Uterus (tissue), 4 donors: ENCODE measurements around the gene ZNF205. TPM values are rescaled to one million over a fixed set of nuclear protein-coding genes. Genes with fewer than 3 reads are reported as not detected.

ENCODE experiments used
- DNase-seq, 2 donors: peaks; one replicate each; pipeline ENCODE4 v3.0.0-alpha.2; 2019 to 2020
- H3K27ac ChIP-seq, 2 donors: fragments of 200-600 bp; sonication (generic); 1 replicate in 1 of 2; 2 replicates in 1 of 2; pipeline ENCODE4 v1.5.1; 2016 to 2018
- H3K27me3 ChIP-seq, 2 donors: fragments of 200-600 bp; sonication (generic); one replicate each; pipeline ENCODE4 v1.5.1; 2018 to 2019; ENCODE audit warnings: control low read depth in 1 of 2
- H3K36me3 ChIP-seq, 2 donors: fragments of 200-600 bp; sonication (generic); one replicate each; pipeline ENCODE4 v1.5.1; 2019; ENCODE audit warnings: control low read depth in 1 of 2
- H3K4me1 ChIP-seq, 2 donors: fragments of 200-600 bp; sonication (generic); one replicate each; pipeline ENCODE4 v1.5.1; 2018 to 2019; ENCODE audit warnings: control low read depth in 1 of 2
- H3K4me3 ChIP-seq, 2 donors: fragments of 200-600 bp; sonication (generic); 1 replicate in 1 of 2; 2 replicates in 1 of 2; pipeline ENCODE4 v1.5.1; 2018 to 2019; ENCODE audit warnings: mild to moderate bottlenecking in 1 of 2
- H3K9me3 ChIP-seq, 2 donors: fragments of 200-600 bp; sonication (generic); one replicate each; pipeline ENCODE4 v1.5.1; 2019; ENCODE audit warnings: control low read depth in 1 of 2
- POLR2A ChIP-seq, 2 donors: fragments of 450-650 bp; IDR thresholded peaks; one replicate each; pipeline ENCODE4 v1.6.1; 2016; ENCODE audit warnings: antibody characterized with exemption in 2 of 2, mild to moderate bottlenecking in 1 of 2, moderate library complexity in 1 of 2
- intact Hi-C: fragments of 100-400 bp; cut with DNase I; formaldehyde crosslinking; loops from one replicate; pipeline ENCODE4 v1.15.1; 2023; ENCODE audit warnings: low total_unique reads
- total RNA-seq, 4 donors: library from RNA; depleted of rRNA in 3 of 4; stranded (reverse); fragments of >200 nt in 3 of 4; gene quantifications; one replicate each; pipeline versions ENCODE4 v1.1.0 to v1.2.4, GENCODE V29; 2014 to 2023
- TF ChIP-seq, protein P1 (sequence below), 4 experiments: fragments of 200-600 bp in 2 of 4; fragments of 450-650 bp in 2 of 4; sonication (generic) in 2 of 4; IDR thresholded peaks; one replicate each; pipeline ENCODE4 v1.5.1; 2016 to 2019; ENCODE audit warnings: antibody characterized with exemption in 4 of 4, mild to moderate bottlenecking in 2 of 4, moderate library complexity in 1 of 4
- donor health status: DM: yes; HTN: yes; CAD: no.

The ZNF205 gene
- total RNA-seq, 4 donors from 2014 or later = 12.9 to 26.9 (median 18.3) TPM

DNA sequence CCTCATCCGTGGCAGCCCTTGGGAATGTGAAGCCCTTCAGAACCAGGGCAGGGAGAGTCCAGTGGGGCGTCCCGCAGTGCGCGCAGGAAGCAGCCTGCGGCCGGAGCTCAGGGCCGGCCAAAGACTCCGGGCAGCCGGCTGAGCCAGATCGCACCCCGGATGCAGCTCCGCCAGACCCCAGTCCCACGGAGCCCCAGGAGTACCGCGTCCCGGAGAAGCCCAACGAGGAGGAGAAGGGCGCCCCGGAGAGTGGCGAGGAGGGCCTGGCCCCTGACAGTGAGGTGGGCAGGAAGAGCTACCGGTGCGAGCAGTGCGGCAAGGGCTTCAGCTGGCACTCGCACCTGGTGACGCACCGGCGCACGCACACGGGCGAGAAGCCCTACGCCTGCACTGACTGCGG lies 6.9 kb downstream of the ZNF205 start:
- no peaks in the 10 kb centered on the region for H3K36me3 ChIP-seq

DNA sequence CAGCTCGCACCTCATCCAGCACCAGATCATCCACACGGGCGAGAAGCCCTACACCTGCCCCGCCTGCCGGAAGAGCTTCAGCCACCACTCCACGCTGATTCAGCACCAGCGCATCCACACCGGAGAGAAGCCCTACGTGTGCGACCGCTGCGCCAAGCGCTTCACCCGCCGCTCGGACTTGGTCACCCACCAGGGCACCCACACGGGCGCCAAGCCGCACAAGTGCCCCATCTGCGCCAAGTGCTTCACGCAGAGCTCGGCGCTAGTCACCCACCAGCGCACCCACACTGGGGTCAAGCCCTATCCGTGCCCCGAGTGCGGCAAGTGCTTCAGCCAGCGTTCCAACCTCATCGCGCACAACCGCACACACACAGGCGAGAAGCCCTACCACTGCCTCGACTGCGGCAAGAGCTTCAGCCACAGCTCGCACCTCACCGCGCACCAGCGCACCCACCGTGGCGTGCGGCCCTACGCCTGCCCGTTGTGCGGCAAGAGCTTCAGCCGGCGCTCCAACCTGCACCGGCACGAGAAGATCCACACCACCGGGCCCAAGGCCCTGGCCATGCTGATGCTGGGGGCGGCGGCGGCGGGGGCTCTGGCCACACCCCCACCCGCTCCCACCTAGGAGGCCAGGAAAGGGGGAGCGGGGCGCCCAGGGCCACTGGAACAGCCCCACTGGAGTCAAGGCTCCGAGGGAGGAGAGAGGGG lies 7.5 kb downstream of the ZNF205 start:
- Histone ChIP-seq H3K9me3 (no peaks in the 10 kb centered on the region), H3K27ac (no peak overlapping the region), H3K36me3 (no peaks in the 10 kb centered on the region), H3K4me1 (peaks cover 0 to 5% of the 10 kb centered on the region in 2 donors), H3K27me3 (no peaks in the 10 kb centered on the region), H3K4me3 (no peak overlapping the region)
- TF ChIP-seq, protein P1, sequence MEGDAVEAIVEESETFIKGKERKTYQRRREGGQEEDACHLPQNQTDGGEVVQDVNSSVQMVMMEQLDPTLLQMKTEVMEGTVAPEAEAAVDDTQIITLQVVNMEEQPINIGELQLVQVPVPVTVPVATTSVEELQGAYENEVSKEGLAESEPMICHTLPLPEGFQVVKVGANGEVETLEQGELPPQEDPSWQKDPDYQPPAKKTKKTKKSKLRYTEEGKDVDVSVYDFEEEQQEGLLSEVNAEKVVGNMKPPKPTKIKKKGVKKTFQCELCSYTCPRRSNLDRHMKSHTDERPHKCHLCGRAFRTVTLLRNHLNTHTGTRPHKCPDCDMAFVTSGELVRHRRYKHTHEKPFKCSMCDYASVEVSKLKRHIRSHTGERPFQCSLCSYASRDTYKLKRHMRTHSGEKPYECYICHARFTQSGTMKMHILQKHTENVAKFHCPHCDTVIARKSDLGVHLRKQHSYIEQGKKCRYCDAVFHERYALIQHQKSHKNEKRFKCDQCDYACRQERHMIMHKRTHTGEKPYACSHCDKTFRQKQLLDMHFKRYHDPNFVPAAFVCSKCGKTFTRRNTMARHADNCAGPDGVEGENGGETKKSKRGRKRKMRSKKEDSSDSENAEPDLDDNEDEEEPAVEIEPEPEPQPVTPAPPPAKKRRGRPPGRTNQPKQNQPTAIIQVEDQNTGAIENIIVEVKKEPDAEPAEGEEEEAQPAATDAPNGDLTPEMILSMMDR (IDR thresholded peaks at IDR 0.05) = no peak
- no peak for TF ChIP-seq POLR2A (IDR thresholded peaks at IDR 0.05)
- intact Hi-C loops = no loop called here
- no peak for DNase-seq

More for the DNA sequence above, 6.9 kb downstream of the ZNF205 start:
- DNase-seq = no peak
- Histone ChIP-seq H3K4me1 (peaks cover 0 to 5% of the 10 kb centered on the region in 2 donors), H3K9me3 (no peaks in the 10 kb centered on the region), H3K27ac (no peak overlapping the region), H3K4me3 (no peak overlapping the region), H3K27me3 (no peaks in the 10 kb centered on the region)
- TF ChIP-seq, protein P1 (IDR thresholded peaks at IDR 0.05) = no peak
- TF ChIP-seq POLR2A (IDR thresholded peaks at IDR 0.05) = no peak
- intact Hi-C loops = no loop called here

DNA sequence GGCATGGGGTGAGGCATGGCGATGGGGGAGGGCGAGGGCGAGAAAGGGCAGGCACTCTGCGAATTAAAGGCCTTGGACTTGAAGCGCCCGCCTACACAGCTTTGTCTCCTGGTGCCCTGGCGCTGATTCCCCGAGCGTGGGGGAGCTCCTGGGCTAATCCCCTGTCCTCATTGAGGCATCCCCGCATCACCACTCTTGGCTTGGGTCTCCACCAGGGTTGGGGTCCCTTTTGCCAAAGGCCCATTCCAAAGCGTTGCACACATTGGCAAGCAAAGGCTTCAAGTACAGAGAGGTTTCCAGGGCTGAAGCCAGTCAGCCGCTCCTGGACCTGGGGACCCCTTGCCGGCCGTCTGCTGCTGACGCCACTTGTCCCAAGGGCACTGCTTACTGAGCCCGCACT lies 8.0 kb downstream of the ZNF205 start:
- no peak overlapping the region for H3K4me3 ChIP-seq
- no peak for DNase-seq
- H3K4me1 ChIP-seq = peaks cover 0 to 5% of the 10 kb centered on the region in 2 donors
- no peaks in the 10 kb centered on the region for H3K27me3 ChIP-seq
- intact Hi-C loops = no loop called here
- H3K9me3 ChIP-seq = no peaks in the 10 kb centered on the region
- H3K36me3 ChIP-seq = no peaks in the 10 kb centered on the region
- no peak overlapping the region for H3K27ac ChIP-seq
- TF ChIP-seq, protein P1 (IDR thresholded peaks at IDR 0.05) = no peak
- no peak for TF ChIP-seq POLR2A (IDR thresholded peaks at IDR 0.05)

GRCh38 chr16:3121851-3122467 lies 9.6 kb downstream of the ZNF205 start:
- Histone ChIP-seq H3K4me1 (peaks cover 0 to 5% of the 10 kb centered on the region in 2 donors), H3K4me3 (no peak overlapping the region), H3K36me3 (no peaks in the 10 kb centered on the region), H3K9me3 (no peaks in the 10 kb centered on the region), H3K27me3 (no peaks in the 10 kb centered on the region), H3K27ac (no peak overlapping the region)
- no peak for TF ChIP-seq POLR2A (IDR thresholded peaks at IDR 0.05)
- TF ChIP-seq, protein P1 (IDR thresholded peaks at IDR 0.05) = no peak
- DNase-seq = no peak
- intact Hi-C loops = no loop called here

DNA sequence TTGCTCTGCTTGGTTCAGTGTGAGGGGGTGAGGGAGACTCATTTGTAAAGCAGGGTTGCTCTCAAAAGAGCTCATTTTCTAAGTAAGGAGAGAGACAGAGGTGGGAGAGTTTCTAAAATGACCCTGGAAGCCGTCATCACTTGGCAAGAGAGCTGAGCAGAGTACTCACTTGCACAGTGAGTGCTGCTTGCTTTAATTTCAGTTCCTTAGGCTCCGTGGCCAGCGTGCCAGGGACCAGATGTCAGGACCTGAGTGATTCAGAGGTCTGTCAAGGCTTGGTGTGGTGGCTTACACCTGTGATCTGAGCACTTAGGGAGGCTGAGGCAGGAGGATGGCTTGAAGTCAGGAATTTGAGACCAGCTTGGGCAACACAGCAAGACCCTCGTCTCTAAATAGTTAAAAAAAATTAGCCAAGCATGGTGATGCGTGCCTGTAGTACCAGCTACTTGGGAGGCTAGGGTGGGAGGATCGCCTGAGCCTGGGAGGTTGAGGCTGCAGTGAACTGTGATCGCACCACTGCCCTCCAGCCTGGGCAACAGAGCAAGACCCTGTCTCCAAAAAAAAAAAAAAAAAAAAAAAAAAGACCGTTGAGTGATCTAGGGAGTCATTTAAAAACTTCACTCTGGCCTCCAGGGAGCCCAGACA lies 10.7 kb downstream of the ZNF205 start:
- no peak for DNase-seq
- peaks cover 0 to 5% of the 10 kb centered on the region in 2 donors for H3K4me1 ChIP-seq
- H3K27ac ChIP-seq = no peak overlapping the region
- H3K27me3 ChIP-seq = no peaks in the 10 kb centered on the region
- intact Hi-C loops = no loop called here
- H3K4me3 ChIP-seq = no peak overlapping the region
- TF ChIP-seq, protein P1 (IDR thresholded peaks at IDR 0.05) = no peak
- TF ChIP-seq POLR2A (IDR thresholded peaks at IDR 0.05) = no peak
- H3K36me3 ChIP-seq = no peaks in the 10 kb centered on the region
- H3K9me3 ChIP-seq = no peaks in the 10 kb centered on the region
